Neutrophil (primary cell): ENCODE measurements around the gene DNAJC12.
"Not testable (repeated sequence)": the region's sequence is repeated elsewhere in the genome, so short reads cannot be mapped to it uniquely, and the experiment has no call there.

Source experiments
- H3K27ac ChIP-seq: fragments of 200-600 bp; sonication (generic); 2 replicates; pipeline ENCODE4 v1.5.1; 2016; ENCODE audit warnings: mild to moderate bottlenecking, moderate library complexity
- H3K27me3 ChIP-seq: fragments of 200-600 bp; sonication (generic); 2 replicates; pipeline ENCODE4 v1.6.0; 2016; ENCODE audit warnings: mild to moderate bottlenecking
- H3K36me3 ChIP-seq: fragments of 200-600 bp; sonication (generic); 2 replicates; pipeline ENCODE4 v1.5.1; 2017
- H3K4me1 ChIP-seq, 2 experiments: fragments of 200-600 bp in 1 of 2; sonication (generic) in 1 of 2; 1 replicate in 1 of 2; 2 replicates in 1 of 2; pipeline versions ENCODE4 v1.5.1 to v1.6.1; 2013 to 2016; ENCODE audit warnings: low read depth in 1 of 2, low read length in 1 of 2, mild to moderate bottlenecking in 1 of 2, moderate library complexity in 1 of 2; ENCODE audit not compliant: control insufficient read depth in 1 of 2, insufficient read depth in 1 of 2
- H3K4me3 ChIP-seq, 2 experiments: fragments of 200-600 bp in 1 of 2; sonication (generic) in 1 of 2; 1 replicate in 1 of 2; 2 replicates in 1 of 2; pipeline ENCODE4 v1.5.1; 2013 to 2016; ENCODE audit warnings: low read depth in 1 of 2, low read length in 1 of 2, mild to moderate bottlenecking in 1 of 2, moderate library complexity in 1 of 2
- H3K9me3 ChIP-seq: fragments of 200-600 bp; sonication (generic); 2 replicates; pipeline ENCODE4 v1.5.1; 2016
- TF ChIP-seq, protein P1 (sequence below): fragments of 200-600 bp; sonication (generic); IDR thresholded peaks from 2 replicates; pipeline ENCODE4 v1.5.1; 2016; ENCODE audit warnings: antibody characterized with exemption

DNAJC12 gene

DNA sequence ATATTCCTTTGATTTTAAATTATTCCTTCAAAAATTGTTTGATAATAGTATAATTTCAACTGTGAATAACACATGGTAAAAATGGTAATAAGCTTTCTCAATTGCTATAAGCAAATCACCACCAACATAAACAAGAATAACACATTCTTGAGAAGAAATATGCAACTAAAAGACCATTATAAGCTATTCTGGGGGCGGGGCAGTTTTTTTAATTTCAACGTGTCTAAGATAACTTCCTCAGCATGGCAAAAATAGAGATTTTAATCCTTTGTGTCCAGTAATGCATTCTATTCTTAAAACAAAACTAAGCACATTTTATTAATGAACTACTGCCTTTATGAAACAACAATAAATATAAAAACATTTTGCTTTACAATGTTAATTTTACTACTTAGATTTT, 1.5 kb downstream of the DNAJC12 start:
- no peaks in the 10 kb centered on the region for H3K9me3 ChIP-seq
- H3K36me3 ChIP-seq, result no peaks in the 10 kb centered on the region
- no peaks in the 10 kb centered on the region for H3K4me1 ChIP-seq
- H3K27me3 ChIP-seq, result no peaks in the 10 kb centered on the region
- no peak overlapping the region for H3K4me3 ChIP-seq
- no peak overlapping the region for H3K27ac ChIP-seq
- TF ChIP-seq, protein P1, sequence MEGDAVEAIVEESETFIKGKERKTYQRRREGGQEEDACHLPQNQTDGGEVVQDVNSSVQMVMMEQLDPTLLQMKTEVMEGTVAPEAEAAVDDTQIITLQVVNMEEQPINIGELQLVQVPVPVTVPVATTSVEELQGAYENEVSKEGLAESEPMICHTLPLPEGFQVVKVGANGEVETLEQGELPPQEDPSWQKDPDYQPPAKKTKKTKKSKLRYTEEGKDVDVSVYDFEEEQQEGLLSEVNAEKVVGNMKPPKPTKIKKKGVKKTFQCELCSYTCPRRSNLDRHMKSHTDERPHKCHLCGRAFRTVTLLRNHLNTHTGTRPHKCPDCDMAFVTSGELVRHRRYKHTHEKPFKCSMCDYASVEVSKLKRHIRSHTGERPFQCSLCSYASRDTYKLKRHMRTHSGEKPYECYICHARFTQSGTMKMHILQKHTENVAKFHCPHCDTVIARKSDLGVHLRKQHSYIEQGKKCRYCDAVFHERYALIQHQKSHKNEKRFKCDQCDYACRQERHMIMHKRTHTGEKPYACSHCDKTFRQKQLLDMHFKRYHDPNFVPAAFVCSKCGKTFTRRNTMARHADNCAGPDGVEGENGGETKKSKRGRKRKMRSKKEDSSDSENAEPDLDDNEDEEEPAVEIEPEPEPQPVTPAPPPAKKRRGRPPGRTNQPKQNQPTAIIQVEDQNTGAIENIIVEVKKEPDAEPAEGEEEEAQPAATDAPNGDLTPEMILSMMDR, result no peak

DNA sequence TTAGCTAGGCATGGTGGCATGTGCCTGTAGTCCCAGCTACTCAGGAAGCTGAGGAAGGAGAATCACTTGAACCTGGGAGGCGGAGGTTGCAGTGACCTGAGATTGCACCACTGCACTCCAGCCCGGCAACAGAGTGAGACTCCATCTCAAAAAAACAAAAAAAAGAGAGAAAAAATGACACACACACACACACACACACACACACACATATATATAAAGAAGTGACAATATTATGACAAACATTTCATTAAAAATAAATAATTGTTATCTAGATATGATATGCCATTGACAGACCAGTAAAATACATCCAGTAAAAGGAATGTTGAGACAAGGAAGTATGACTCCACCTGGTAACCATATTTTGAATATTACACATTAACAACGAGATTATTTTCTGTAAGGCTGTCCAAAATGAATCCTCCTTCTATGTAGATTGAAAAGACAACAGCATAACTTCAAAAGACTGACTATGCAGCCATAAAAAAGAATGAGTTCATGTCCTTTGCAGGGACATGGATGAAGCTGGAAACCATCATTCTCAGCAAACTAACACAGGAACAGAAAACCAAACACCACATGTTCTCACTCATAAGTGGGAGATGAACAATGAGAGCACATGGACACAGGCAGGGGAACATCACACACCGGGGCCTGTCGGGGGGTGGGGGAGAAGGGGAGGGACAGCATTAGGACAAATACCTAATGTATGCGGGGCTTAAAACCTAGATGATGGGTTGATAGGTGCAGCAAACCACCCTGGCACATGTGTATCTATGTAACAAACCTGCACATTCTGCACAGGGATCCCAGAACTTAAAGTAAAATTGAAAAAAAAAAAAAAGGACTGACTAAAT, 2.2 kb downstream of the DNAJC12 start:
- not testable (repeated sequence) for H3K4me1 ChIP-seq, H3K9me3 ChIP-seq, H3K27me3 ChIP-seq, H3K36me3 ChIP-seq, H3K4me3 ChIP-seq, H3K27ac ChIP-seq

DNA sequence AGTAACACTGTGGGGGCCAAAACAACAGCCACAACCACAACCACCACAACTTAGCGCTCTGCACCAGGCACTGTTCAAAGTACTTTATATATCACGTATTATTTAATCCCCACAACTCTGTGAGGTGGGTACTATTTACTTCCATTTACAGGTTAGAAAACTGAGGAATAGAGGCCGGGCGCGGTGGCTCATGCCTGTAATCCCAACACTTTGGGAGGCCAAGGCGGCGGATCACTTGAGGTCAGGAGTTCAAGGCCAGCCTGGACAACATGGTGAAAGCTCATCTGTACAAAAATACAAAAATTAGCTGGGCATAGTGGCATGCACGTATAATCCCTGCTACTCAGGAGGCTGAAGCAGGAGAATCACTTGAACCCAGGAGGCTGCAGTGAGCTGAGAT, 3.6 kb downstream of the DNAJC12 start:
- Histone ChIP-seq H3K27me3 (no peaks in the 10 kb centered on the region), H3K9me3 (no peaks in the 10 kb centered on the region), H3K4me3 (no peak overlapping the region), H3K4me1 (no peaks in the 10 kb centered on the region), H3K27ac (no peak overlapping the region), H3K36me3 (no peaks in the 10 kb centered on the region)
- TF ChIP-seq, protein P1, result no peak

DNA sequence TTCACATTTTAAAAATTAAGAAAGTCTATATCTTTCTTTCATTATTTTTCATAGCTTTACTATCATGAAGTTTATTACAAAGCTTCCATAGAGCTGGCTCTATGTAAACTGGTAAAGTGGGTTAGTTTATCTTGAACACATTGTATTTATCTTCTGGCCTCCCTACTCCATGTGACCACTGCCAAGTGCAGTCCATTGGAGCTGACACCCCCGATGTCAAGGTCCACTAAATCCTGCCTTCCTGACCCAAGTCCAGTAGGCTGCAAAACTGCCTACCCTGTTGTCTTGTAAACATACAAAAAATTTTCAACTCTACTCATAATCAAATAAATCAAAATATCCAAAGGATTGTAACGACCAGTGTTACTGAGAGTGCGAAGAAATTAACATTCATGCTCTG, 10.2 kb downstream of the DNAJC12 start:
- no peak overlapping the region for H3K27ac ChIP-seq
- no peaks in the 10 kb centered on the region for H3K36me3 ChIP-seq
- H3K9me3 ChIP-seq, result no peaks in the 10 kb centered on the region
- TF ChIP-seq, protein P1, result no peak
- no peaks in the 10 kb centered on the region for H3K4me1 ChIP-seq
- no peak overlapping the region for H3K4me3 ChIP-seq
- no peaks in the 10 kb centered on the region for H3K27me3 ChIP-seq

DNA sequence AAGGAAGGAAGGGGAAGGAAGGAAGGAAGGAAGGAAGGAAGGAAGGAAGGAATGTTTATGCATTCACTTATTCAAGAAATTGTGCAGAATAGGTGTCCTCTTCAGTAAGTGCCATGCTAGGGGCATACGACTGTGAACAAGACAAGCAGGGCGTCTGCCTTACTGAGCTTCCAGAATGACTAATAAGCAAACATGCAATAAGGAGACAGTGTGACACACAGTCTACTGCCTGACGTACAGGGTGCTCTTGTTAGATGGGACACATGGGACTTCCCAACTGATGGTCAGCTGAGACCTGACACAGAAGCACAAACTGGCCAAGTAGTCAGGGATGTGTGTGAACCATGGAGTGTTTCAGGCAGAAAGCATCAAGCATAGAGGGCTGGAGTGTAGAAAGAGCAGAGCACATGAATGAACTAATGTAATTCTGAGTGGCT, 18.2 kb downstream of the DNAJC12 start:
- Histone ChIP-seq H3K4me3 (no peak overlapping the region), H3K9me3 (no peaks in the 10 kb centered on the region), H3K27me3 (no peaks in the 10 kb centered on the region), H3K4me1 (no peaks in the 10 kb centered on the region), H3K27ac (no peak overlapping the region), H3K36me3 (no peaks in the 10 kb centered on the region)
- TF ChIP-seq, protein P1, result no peak

DNA sequence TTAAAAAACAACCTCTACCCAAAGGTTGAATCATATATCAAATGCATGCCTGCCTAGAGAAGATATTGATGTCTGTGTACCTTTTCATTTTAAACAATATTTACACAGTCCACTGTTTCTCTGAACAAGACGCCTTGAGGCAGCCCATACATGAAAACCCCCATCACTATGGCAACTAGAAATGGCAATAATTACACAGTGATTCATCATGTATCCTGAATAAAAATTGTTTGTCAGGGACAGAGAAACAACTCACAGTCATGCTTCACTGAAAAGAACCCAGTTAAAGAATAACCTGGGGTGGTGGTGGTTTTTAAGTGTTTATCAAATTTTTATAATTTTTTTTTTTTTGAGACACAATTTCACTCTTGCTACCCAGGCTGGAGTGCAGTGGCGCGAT, 19.7 kb downstream of the DNAJC12 start:
- no peak overlapping the region for H3K4me3 ChIP-seq
- no peaks in the 10 kb centered on the region for H3K27me3 ChIP-seq
- H3K4me1 ChIP-seq, result no peaks in the 10 kb centered on the region
- TF ChIP-seq, protein P1, result no peak
- H3K36me3 ChIP-seq, result no peaks in the 10 kb centered on the region
- no peaks in the 10 kb centered on the region for H3K9me3 ChIP-seq
- H3K27ac ChIP-seq, result no peak overlapping the region
